ENCODE data around the gene HMGB4. TPM values are rescaled to one million over a fixed set of nuclear protein-coding genes. Genes with fewer than 3 reads are reported as not detected.

HMGB4 gene
- total RNA-seq (not detected in 2 replicates), polyA plus RNA-seq (not detected in 2 replicates), polyA minus RNA-seq (ENCODE audit: low replicate concordance) (not detected in 2 replicates)
- polyA plus RNA-seq (2012) = not detected in 2 replicates

- Histone ChIP-seq H3K27me3 (ENCODE audit: control insufficient read depth, insufficient read depth, low read length) (no peaks in the 10 kb centered on the region), H3K4me3 (replicated peaks in 1 of 4; ENCODE audit: control extremely low read depth in 1 of 4, insufficient read depth in 1 of 4, low read depth in 3 of 4, low read length in 4 of 4) (no peak within 1 kb of the TSS), H3K9me3 (ENCODE audit: control insufficient read depth, insufficient read depth, low read depth, low read length) (no peaks in the 10 kb centered on the region), H3K27ac (ENCODE audit: insufficient read depth, low read length) (no peak within 1 kb of the TSS), H2AFZ (ENCODE audit: low read length) (no peak within 1 kb of the TSS), H3K9ac (ENCODE audit: insufficient read depth, low read length) (no peak within 1 kb of the TSS), H3K4me2 (ENCODE audit: extremely low read depth, insufficient read depth, low read length) (no peak within 1 kb of the TSS), H3K36me3 (ENCODE audit: control insufficient read depth, insufficient read depth, low read length) (no peaks in the 10 kb centered on the region), H4K20me1 (ENCODE audit: control insufficient read depth, extremely low read depth, insufficient read depth, low read length) (no peaks in the 10 kb centered on the region), H3K4me1 (ENCODE audit: control insufficient read depth, extremely low read depth, insufficient read depth, low read length) (no peaks in the 10 kb centered on the region), H3K79me2 (ENCODE audit: control insufficient read depth, insufficient read depth, low read length) (no peaks in the 10 kb centered on the region)
- TF ChIP-seq EZH2 (IDR thresholded peaks at IDR 0.05; ENCODE audit: low read length, missing control alignments) (no peak), CTCF (conservative IDR thresholded peaks at IDR 0.05 in 1 of 2, IDR thresholded peaks at IDR 0.05 in 1 of 2; ENCODE audit: low read depth in 1 of 2, low read length in 2 of 2) (no peak)
- no peak for DNase-seq (ENCODE audit: low read depth in 2 of 2)
Measured at GRCh38 chr1:33863779-33864178, at the start of gene HMGB4. Gene HMGB4, plus strand, starts transcription at chr1:33864079. Its CDS starts 113 bp downstream, at chr1:33864192.

- Histone ChIP-seq H3K4me2 (ENCODE audit: extremely low read depth, insufficient read depth, low read length) (no peak overlapping the region), H3K4me1 (ENCODE audit: control insufficient read depth, extremely low read depth, insufficient read depth, low read length) (peaks cover 6% of the 10 kb centered on the region), H2AFZ (ENCODE audit: low read length) (no peak overlapping the region), H3K27ac (ENCODE audit: insufficient read depth, low read length) (no peak overlapping the region), H3K4me3 (replicated peaks in 1 of 4; ENCODE audit: control extremely low read depth in 1 of 4, insufficient read depth in 1 of 4, low read depth in 3 of 4, low read length in 4 of 4) (no peak overlapping the region), H3K36me3 (ENCODE audit: control insufficient read depth, insufficient read depth, low read length) (no peaks in the 10 kb centered on the region), H3K27me3 (ENCODE audit: control insufficient read depth, insufficient read depth, low read length) (no peaks in the 10 kb centered on the region), H3K9ac (ENCODE audit: insufficient read depth, low read length) (no peak overlapping the region), H3K9me3 (ENCODE audit: control insufficient read depth, insufficient read depth, low read depth, low read length) (no peaks in the 10 kb centered on the region), H4K20me1 (ENCODE audit: control insufficient read depth, extremely low read depth, insufficient read depth, low read length) (no peaks in the 10 kb centered on the region), H3K79me2 (ENCODE audit: control insufficient read depth, insufficient read depth, low read length) (no peaks in the 10 kb centered on the region)
- TF ChIP-seq EZH2 (IDR thresholded peaks at IDR 0.05; ENCODE audit: low read length, missing control alignments) (no peak), CTCF (conservative IDR thresholded peaks at IDR 0.05 in 1 of 2, IDR thresholded peaks at IDR 0.05 in 1 of 2; ENCODE audit: low read depth in 1 of 2, low read length in 2 of 2) (no peak)
- peak in 1 of 2 donors; percentile 63 for DNase-seq (ENCODE audit: low read depth in 2 of 2)
Measured at GRCh38 chr1:33814166-33814565, 49.7 kb upstream of the HMGB4 start.

GRCh38 chr1:33815061-33815460, 48.8 kb upstream of the HMGB4 start:
- Histone ChIP-seq H3K27me3 (ENCODE audit: control insufficient read depth, insufficient read depth, low read length) (no peaks in the 10 kb centered on the region), H3K4me1 (ENCODE audit: control insufficient read depth, extremely low read depth, insufficient read depth, low read length) (peaks cover 6% of the 10 kb centered on the region), H3K4me3 (replicated peaks in 1 of 4; ENCODE audit: control extremely low read depth in 1 of 4, insufficient read depth in 1 of 4, low read depth in 3 of 4, low read length in 4 of 4) (no peak overlapping the region), H3K36me3 (ENCODE audit: control insufficient read depth, insufficient read depth, low read length) (no peaks in the 10 kb centered on the region), H2AFZ (ENCODE audit: low read length) (no peak overlapping the region), H3K79me2 (ENCODE audit: control insufficient read depth, insufficient read depth, low read length) (no peaks in the 10 kb centered on the region), H4K20me1 (ENCODE audit: control insufficient read depth, extremely low read depth, insufficient read depth, low read length) (no peaks in the 10 kb centered on the region), H3K9ac (ENCODE audit: insufficient read depth, low read length) (no peak overlapping the region), H3K27ac (ENCODE audit: insufficient read depth, low read length) (no peak overlapping the region), H3K9me3 (ENCODE audit: control insufficient read depth, insufficient read depth, low read depth, low read length) (no peaks in the 10 kb centered on the region), H3K4me2 (ENCODE audit: extremely low read depth, insufficient read depth, low read length) (no peak overlapping the region)
- peak; percentile 13 to 93 for DNase-seq (ENCODE audit: low read depth in 2 of 2)
- TF ChIP-seq CTCF (conservative IDR thresholded peaks at IDR 0.05 in 1 of 2, IDR thresholded peaks at IDR 0.05 in 1 of 2; ENCODE audit: low read depth in 1 of 2, low read length in 2 of 2) (no peak), EZH2 (IDR thresholded peaks at IDR 0.05; ENCODE audit: low read length, missing control alignments) (no peak)
